Loucy (cell line): ENCODE measurements around the gene RIPOR3.

Experiments
- CTCF ChIP-seq: fragments of 200-600 bp; sonication (generic); conservative IDR thresholded peaks from 2 replicates; pipeline ENCODE4 v1.5.1; 2014; ENCODE audit warnings: mild to moderate bottlenecking, antibody characterized with exemption, low read length
- EZH2phosphoT487 ChIP-seq: fragments of 200-600 bp; IDR thresholded peaks from 2 replicates; pipeline ENCODE4 v1.6.1; 2018; ENCODE audit warnings: antibody characterized with exemption, mild to moderate bottlenecking, moderate library complexity, borderline replicate concordance

DNA sequence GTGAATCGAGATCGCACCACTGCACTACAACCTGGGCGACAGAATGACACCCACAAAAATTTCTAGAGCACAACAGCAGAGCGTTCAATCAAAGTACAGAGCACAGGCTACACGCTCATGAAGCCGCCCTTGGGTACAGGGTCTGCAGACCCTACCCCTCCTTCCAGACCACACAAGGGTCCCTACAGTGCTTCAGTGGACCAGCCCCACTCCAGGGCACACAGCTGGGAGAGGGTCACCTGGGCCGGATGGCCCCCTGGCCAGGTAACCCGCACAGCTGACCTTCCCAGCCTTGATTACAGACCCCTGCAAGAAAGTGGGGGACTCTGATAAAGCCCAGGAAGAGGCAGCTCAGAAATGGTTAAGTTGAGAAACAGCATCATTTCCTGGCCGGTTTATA, 63.6 kb downstream of the RIPOR3 start:
- TF ChIP-seq CTCF, result no peak
- TF ChIP-seq EZH2phosphoT487, result no peak
